T-cell (primary cell): Measurements from ENCODE around the gene KIAA1755. TPM values are rescaled to one million over a fixed set of nuclear protein-coding genes. Genes with fewer than 3 reads are reported as not detected.

Source experiments
- ATAC-seq, 4 experiments: fragments of 200-7000 bp in 3 of 4; fragments of 150-1000 bp in 1 of 4; cut with Tn5 transposase; replicated peaks in 1 of 4; 1 replicate in 3 of 4; 2 replicates in 1 of 4; pipeline ENCODE4 v1.10.0; 2021; ENCODE audit warnings: moderate library complexity in 3 of 4, mild to moderate bottlenecking in 2 of 4, moderate number of reproducible peaks in 1 of 4
- CTCF ChIA-PET, 2 donors: fragments of 300-600 bp; sonication (Branson Sonifier 250); formaldehyde crosslinking; loops; one replicate each; lab custom pipeline; 2022; ENCODE audit warnings: antibody characterized with exemption in 2 of 2; lab: Charles Lee
- POLR2A ChIA-PET, 2 donors: fragments of 300-600 bp; sonication (Branson Sonifier 250); formaldehyde crosslinking; loops; one replicate each; lab custom pipeline; 2022; ENCODE audit warnings: antibody characterized with exemption in 2 of 2; lab: Charles Lee
- DNase-seq, 35 experiments: peaks; one replicate each; pipeline versions ENCODE4 v3.0.0 to v3.0.0-alpha.2; 2013 to 2023
- H3K27ac ChIP-seq: one replicate; pipeline ENCODE4 v1.5.1; 2013; ENCODE audit warnings: low read length
- H3K27me3 ChIP-seq, 2 experiments: replicated peaks in 1 of 2; 1 replicate in 1 of 2; 2 replicates in 1 of 2; pipeline versions ENCODE4 v1.6.1 to v1.7.0; 2013; ENCODE audit warnings: low read length in 1 of 2, mixed read lengths in 1 of 2; ENCODE audit not compliant: control insufficient read depth in 2 of 2, insufficient read depth in 2 of 2; ENCODE audit errors: extremely low read depth in 1 of 2
- H3K36me3 ChIP-seq, 2 donors: 1 replicate in 1 of 2; 2 replicates in 1 of 2; pipeline versions ENCODE4 v1.6.1 to v1.7.0; 2013; ENCODE audit warnings: low read length in 1 of 2; ENCODE audit not compliant: control insufficient read depth in 2 of 2, insufficient read depth in 1 of 2; ENCODE audit errors: extremely low read depth in 1 of 2
- H3K4me1 ChIP-seq, 2 experiments: 1 replicate in 1 of 2; 2 replicates in 1 of 2; pipeline versions ENCODE4 v1.6.1 to v1.7.0; 2013; ENCODE audit warnings: low read length in 2 of 2, mixed read lengths in 1 of 2; ENCODE audit not compliant: insufficient read depth in 2 of 2, control insufficient read depth in 1 of 2; ENCODE audit errors: extremely low read depth in 1 of 2
- H3K4me3 ChIP-seq, 2 donors: 1 replicate in 1 of 2; 2 replicates in 1 of 2; pipeline versions ENCODE4 v1.5.1 to v1.7.0; 2013; ENCODE audit warnings: mild to moderate bottlenecking in 2 of 2, low read length in 1 of 2, moderate library complexity in 1 of 2; ENCODE audit not compliant: control insufficient read depth in 1 of 2; ENCODE audit errors: extremely low read depth in 1 of 2
- H3K9me3 ChIP-seq: 2 replicates; pipeline ENCODE4 v1.7.0; 2013
- H3K27ac Mint-ChIP-seq, 2 donors: one replicate each; pipeline ENCODE4 v1.8.0; 2020 to 2021; ENCODE audit warnings: mild to moderate bottlenecking in 2 of 2, mixed read lengths in 2 of 2
- H3K27me3 Mint-ChIP-seq, 2 donors: one replicate each; pipeline ENCODE4 v1.8.0; 2021 to 2022; ENCODE audit warnings: mixed read lengths in 2 of 2
- H3K36me3 Mint-ChIP-seq: one replicate; pipeline ENCODE4 v1.8.0; 2021; ENCODE audit warnings: mixed read lengths
- H3K4me1 Mint-ChIP-seq, 3 donors: one replicate each; pipeline ENCODE4 v1.8.0; 2020 to 2022; ENCODE audit warnings: mixed read lengths in 3 of 3, mild to moderate bottlenecking in 1 of 3
- H3K4me3 Mint-ChIP-seq, 3 donors: one replicate each; pipeline ENCODE4 v1.8.0; 2020 to 2022; ENCODE audit warnings: mild to moderate bottlenecking in 3 of 3, mixed read lengths in 3 of 3, moderate library complexity in 3 of 3
- H3K9me3 Mint-ChIP-seq, 3 donors: one replicate each; pipeline ENCODE4 v1.8.0; 2020 to 2022; ENCODE audit warnings: mixed read lengths in 3 of 3
- WGBS: methylation state at CpG from one replicate; pipeline ENCODE4 v1.1.5; 2013; ENCODE audit warnings: missing lambda C conversion rate; ENCODE audit not compliant: insufficient coverage; 5-methylcytosine and 5-hydroxymethylcytosine counted together
- total RNA-seq, 35 experiments: library from RNA in 6 of 35; stranded (reverse) in 6 of 35; fragments of 120-200 nt in 1 of 35; gene quantifications; one replicate each; pipeline versions ENCODE4 v1.2.1 to v1.2.4 and lab custom pipeline; 2013 to 2026

Gene KIAA1755
- total RNA-seq, 5 donors from 2014 or later (not counting 1 experiment from before 2014, with no cell fraction given) = not detected

GRCh38 chr20:38230957-38231526 is 29.5 kb downstream of the KIAA1755 start:
- ChIA-PET CTCF (interaction anchor here (0.5 to 0.7 kb wide), 2 partner anchors 11 to 918 kb away, joined by 5 to 6 read pairs; no protein-coding TSS in a partner anchor), POLR2A (no interaction called here)
- Mint-ChIP-seq H3K4me1 (no peaks in the 10 kb centered on the region), H3K27me3 (peaks cover 5 to 10% of the 10 kb centered on the region in 2 donors), H3K36me3 (no peaks in the 10 kb centered on the region), H3K9me3 (no peaks in the 10 kb centered on the region), H3K4me3 (no peak overlapping the region), H3K27ac (no peak overlapping the region)
- no peaks in the 10 kb centered on the region for H3K9me3 ChIP-seq
- no peaks in the 10 kb centered on the region for H3K36me3 ChIP-seq
- no peak for DNase-seq
- no peak overlapping the region for H3K4me3 ChIP-seq
- H3K27ac ChIP-seq = no peak overlapping the region
- WGBS = 85% methylated on average over 8 of the region's 10 CpGs
- no peak for ATAC-seq
- peaks cover 0 to 31% of the 10 kb centered on the region in 2 experiments for H3K27me3 ChIP-seq
- H3K4me1 ChIP-seq = no peaks in the 10 kb centered on the region

- DNase-seq = no peak
- H3K4me3 ChIP-seq = no peak overlapping the region
- Mint-ChIP-seq H3K36me3 (no peaks in the 10 kb centered on the region), H3K4me1 (no peaks in the 10 kb centered on the region), H3K4me3 (no peak overlapping the region), H3K27me3 (peaks cover 5 to 10% of the 10 kb centered on the region in 2 donors), H3K27ac (no peak overlapping the region), H3K9me3 (no peaks in the 10 kb centered on the region)
- CTCF ChIA-PET = interaction anchor here in 1 of 2 donors (0.7 kb wide), 1 partner anchor 918 kb away, joined by 6 read pairs; no protein-coding TSS in a partner anchor
- no CpG with 5 or more reads among the region's 1 CpG for WGBS
- POLR2A ChIA-PET = no interaction called here
- H3K27me3 ChIP-seq = peaks cover 0 to 31% of the 10 kb centered on the region in 2 experiments
- no peaks in the 10 kb centered on the region for H3K36me3 ChIP-seq
- ATAC-seq = no peak
- no peaks in the 10 kb centered on the region for H3K4me1 ChIP-seq
- H3K9me3 ChIP-seq = no peaks in the 10 kb centered on the region
- no peak overlapping the region for H3K27ac ChIP-seq
Observed at GRCh38 chr20:38230253-38230551, 30.3 kb downstream of the KIAA1755 start.

- CTCF ChIA-PET = no interaction called here
- no peak overlapping the region for H3K4me3 Mint-ChIP-seq
- DNase-seq (no peak), ATAC-seq (no peak)
- H3K9me3 ChIP-seq = no peaks in the 10 kb centered on the region
- no peaks in the 10 kb centered on the region for H3K36me3 Mint-ChIP-seq
- H3K27ac Mint-ChIP-seq = no peak overlapping the region
- no peak overlapping the region for H3K4me3 ChIP-seq
- POLR2A ChIA-PET = no interaction called here
- no peak overlapping the region for H3K27ac ChIP-seq
- H3K9me3 Mint-ChIP-seq = no peaks in the 10 kb centered on the region
- no peaks in the 10 kb centered on the region for H3K4me1 ChIP-seq
- no peaks in the 10 kb centered on the region for H3K4me1 Mint-ChIP-seq
- WGBS = 90% methylated on average over 2 of the region's 6 CpGs
- peaks cover 5 to 10% of the 10 kb centered on the region in 2 donors for H3K27me3 Mint-ChIP-seq
- H3K36me3 ChIP-seq = no peaks in the 10 kb centered on the region
- peaks cover 0 to 31% of the 10 kb centered on the region in 2 experiments for H3K27me3 ChIP-seq
Observed at GRCh38 chr20:38229376-38230252, 30.9 kb downstream of the KIAA1755 start.

GRCh38 chr20:38228436-38228835 is 32.1 kb downstream of the KIAA1755 start:
- Histone ChIP-seq H3K4me3 (no peak overlapping the region), H3K36me3 (no peaks in the 10 kb centered on the region), H3K27me3 (peaks cover 0 to 35% of the 10 kb centered on the region in 2 experiments), H3K27ac (no peak overlapping the region), H3K4me1 (no peaks in the 10 kb centered on the region), H3K9me3 (no peaks in the 10 kb centered on the region)
- Mint-ChIP-seq H3K27ac (no peak overlapping the region), H3K36me3 (no peaks in the 10 kb centered on the region), H3K27me3 (peaks cover 7 to 10% of the 10 kb centered on the region in 2 donors), H3K4me1 (no peaks in the 10 kb centered on the region), H3K4me3 (no peak overlapping the region), H3K9me3 (no peaks in the 10 kb centered on the region)
- no CpG with 5 or more reads among the region's 2 CpGs for WGBS
- CTCF ChIA-PET = no interaction called here
- POLR2A ChIA-PET = no interaction called here
- ATAC-seq = no peak
- no peak for DNase-seq

GRCh38 chr20:38227420-38228360 is 32.8 kb downstream of the KIAA1755 start:
- Mint-ChIP-seq H3K9me3 (no peaks in the 10 kb centered on the region), H3K4me3 (no peak overlapping the region), H3K27ac (no peak overlapping the region), H3K27me3 (peaks cover 7 to 12% of the 10 kb centered on the region in 2 donors), H3K36me3 (no peaks in the 10 kb centered on the region), H3K4me1 (no peaks in the 10 kb centered on the region)
- Histone ChIP-seq H3K36me3 (no peaks in the 10 kb centered on the region), H3K9me3 (no peaks in the 10 kb centered on the region), H3K27me3 (peaks cover 0 to 39% of the 10 kb centered on the region in 2 experiments), H3K4me3 (no peak overlapping the region), H3K27ac (no peak overlapping the region), H3K4me1 (no peaks in the 10 kb centered on the region)
- ChIA-PET CTCF (no interaction called here), POLR2A (no interaction called here)
- no peak for ATAC-seq
- 100% methylated on average over 5 of the region's 11 CpGs for WGBS
- DNase-seq = no peak

- H3K27me3 ChIP-seq = peaks cover 0 to 33% of the 10 kb centered on the region in 2 experiments
- Mint-ChIP-seq H3K27me3 (peaks cover 7 to 12% of the 10 kb centered on the region in 2 donors), H3K27ac (no peak overlapping the region), H3K4me3 (no peak overlapping the region), H3K9me3 (no peaks in the 10 kb centered on the region), H3K36me3 (no peaks in the 10 kb centered on the region), H3K4me1 (no peaks in the 10 kb centered on the region)
- CTCF ChIA-PET = no interaction called here
- ATAC-seq (no peak), DNase-seq (no peak)
- no peaks in the 10 kb centered on the region for H3K9me3 ChIP-seq
- no peaks in the 10 kb centered on the region for H3K4me1 ChIP-seq
- no peak overlapping the region for H3K4me3 ChIP-seq
- POLR2A ChIA-PET = no interaction called here
- 56% methylated on average over 1 of the region's 6 CpGs for WGBS
- no peaks in the 10 kb centered on the region for H3K36me3 ChIP-seq
- no peak overlapping the region for H3K27ac ChIP-seq
Observed at GRCh38 chr20:38226553-38226952, 34.0 kb downstream of the KIAA1755 start.
